OCI-LY3 (cell line): ENCODE data around the gene SBK3.

Experiments
- CTCF ChIP-seq: fragments of 200-600, 300-600 bp; sonication (generic); IDR thresholded peaks from 2 replicates; pipeline ENCODE4 v1.5.1; 2014; ENCODE audit warnings: antibody characterized with exemption, low read length, low read depth
- EZH2phosphoT487 ChIP-seq: fragments of 200-600 bp; shearing (Covaris generic); IDR thresholded peaks from 2 replicates; pipeline ENCODE4 v1.6.1; 2018; ENCODE audit warnings: antibody characterized with exemption, mixed run types, low read depth

- TF ChIP-seq CTCF (no peak), EZH2phosphoT487 (no peak)
These were observed 40.4 kb downstream of the SBK3 start for GRCh38 chr19:55504981-55505380.
